ENCODE data around the gene ZNF35.

ZNF35 gene

DNA sequence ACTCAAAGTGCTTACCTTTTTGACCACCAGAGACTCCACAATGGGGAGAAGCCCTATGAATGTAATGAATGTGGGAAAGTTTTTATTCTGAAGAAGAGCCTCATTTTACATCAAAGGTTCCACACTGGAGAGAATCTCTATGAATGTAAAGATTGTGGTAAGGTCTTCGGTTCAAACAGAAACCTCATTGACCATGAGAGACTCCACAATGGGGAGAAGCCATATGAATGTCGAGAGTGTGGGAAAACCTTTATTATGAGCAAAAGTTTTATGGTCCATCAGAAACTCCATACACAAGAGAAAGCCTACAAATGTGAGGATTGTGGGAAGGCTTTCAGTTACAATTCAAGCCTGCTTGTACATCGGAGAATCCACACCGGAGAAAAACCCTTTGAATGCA, 5.5 kb upstream of the ZNF35 start:
- TF ChIP-seq CTCF (IDR thresholded peaks at IDR 0.05): no peak

- TF ChIP-seq CTCF (IDR thresholded peaks at IDR 0.05): no peak
Measured at GRCh38 chr3:44647771-44648170, 761 bp upstream of the ZNF35 start.

- TF ChIP-seq CTCF (IDR thresholded peaks at IDR 0.05): no peak
Measured at GRCh38 chr3:44649709-44650108, 1.2 kb downstream of the ZNF35 start.

DNA sequence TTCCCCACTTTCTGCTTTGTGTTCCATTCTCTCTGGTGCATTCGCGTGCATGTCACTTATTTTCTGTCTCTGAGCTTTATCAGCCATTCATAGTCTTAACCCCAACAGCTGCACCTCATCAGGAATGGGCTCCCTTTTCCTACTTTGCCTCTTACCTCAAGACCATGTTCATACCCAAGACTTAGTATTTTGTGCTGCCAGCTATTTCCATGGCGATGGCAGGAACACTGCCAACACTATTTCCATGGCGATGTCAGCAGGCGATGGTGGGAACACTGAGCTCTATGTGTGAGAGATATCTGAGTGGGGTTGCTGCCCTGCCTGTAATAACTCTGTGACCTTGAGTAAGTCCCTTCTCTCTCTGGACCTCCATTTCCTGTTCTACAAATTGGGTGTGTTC, 5.5 kb downstream of the ZNF35 start:
- no peak for TF ChIP-seq CTCF (IDR thresholded peaks at IDR 0.05)

GRCh38 chr3:44659015-44659414, 10.5 kb downstream of the ZNF35 start:
- TF ChIP-seq CTCF (IDR thresholded peaks at IDR 0.05): no peak

DNA sequence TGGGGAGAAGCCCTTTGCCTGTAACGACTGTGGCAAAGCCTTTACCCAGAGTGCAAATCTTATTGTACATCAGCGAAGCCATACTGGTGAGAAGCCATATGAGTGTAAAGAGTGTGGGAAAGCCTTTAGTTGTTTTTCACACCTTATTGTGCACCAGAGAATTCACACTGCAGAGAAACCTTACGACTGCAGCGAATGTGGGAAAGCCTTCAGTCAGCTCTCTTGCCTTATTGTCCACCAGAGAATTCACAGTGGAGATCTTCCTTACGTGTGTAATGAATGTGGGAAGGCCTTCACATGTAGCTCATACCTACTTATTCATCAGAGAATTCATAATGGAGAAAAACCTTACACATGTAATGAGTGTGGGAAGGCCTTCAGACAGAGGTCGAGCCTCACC, 10.9 kb downstream of the ZNF35 start:
- no peak for TF ChIP-seq CTCF (IDR thresholded peaks at IDR 0.05)

DNA sequence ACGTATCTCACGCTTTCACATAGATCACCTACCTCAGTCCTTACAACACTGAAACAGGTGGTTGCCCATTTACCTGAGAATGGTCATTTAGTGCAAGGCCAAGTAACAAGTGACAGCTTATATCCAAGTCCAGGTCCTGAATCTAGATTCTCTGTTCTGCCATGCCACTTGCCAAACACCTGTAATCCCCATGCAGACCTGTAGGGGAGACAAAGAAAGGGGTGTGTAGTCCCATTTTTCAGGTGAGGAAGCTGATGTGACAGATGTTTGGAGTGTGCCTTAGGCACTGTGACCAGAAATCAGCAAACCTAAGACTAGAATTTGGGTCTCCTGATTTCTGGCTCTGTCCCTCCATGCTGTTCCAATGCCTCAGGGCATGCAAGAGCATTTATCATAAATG, 12.7 kb downstream of the ZNF35 start:
- peak; percentile 10; the same call in 1 of the 2 replicates for TF ChIP-seq CTCF (IDR thresholded peaks at IDR 0.05)

GRCh38 chr3:44665173-44665572, 16.6 kb downstream of the ZNF35 start:
- no peak for TF ChIP-seq CTCF (IDR thresholded peaks at IDR 0.05)

Data from LNCAP (cell line).